NB4 (cell line): Measurements from ENCODE around the gene NTRK2.
A peak's percentile ranks its signal among the peaks of the same experiment; 100 is the strongest.

ENCODE experiments used
- DNase-seq: peaks from one replicate; pipeline ENCODE4 v3.0.0; 2010; ENCODE audit warnings: low read depth
- H3K4me3 ChIP-seq: one replicate; pipeline ENCODE4 v1.5.1; 2011; ENCODE audit warnings: mild to moderate bottlenecking, low read depth, low read length, moderate library complexity
- MYC ChIP-seq: IDR thresholded peaks from 2 replicates; pipeline ENCODE4 v1.6.1; 2011; ENCODE audit warnings: low read depth, low read length
- POLR2A ChIP-seq: IDR thresholded peaks from 2 replicates; pipeline ENCODE4 v1.6.1; 2011; ENCODE audit warnings: mild to moderate bottlenecking; ENCODE audit not compliant: insufficient read length; ENCODE audit errors: extremely low read depth
- TF ChIP-seq, protein P1 (sequence below): IDR thresholded peaks from 2 replicates; pipeline ENCODE4 v1.6.1; 2011; ENCODE audit warnings: low read depth, low read length
- TF ChIP-seq, protein P2 (sequence below): IDR thresholded peaks from one replicate; pipeline ENCODE4 v1.5.1; 2012; ENCODE audit warnings: low read depth, low read length

Gene NTRK2

DNA sequence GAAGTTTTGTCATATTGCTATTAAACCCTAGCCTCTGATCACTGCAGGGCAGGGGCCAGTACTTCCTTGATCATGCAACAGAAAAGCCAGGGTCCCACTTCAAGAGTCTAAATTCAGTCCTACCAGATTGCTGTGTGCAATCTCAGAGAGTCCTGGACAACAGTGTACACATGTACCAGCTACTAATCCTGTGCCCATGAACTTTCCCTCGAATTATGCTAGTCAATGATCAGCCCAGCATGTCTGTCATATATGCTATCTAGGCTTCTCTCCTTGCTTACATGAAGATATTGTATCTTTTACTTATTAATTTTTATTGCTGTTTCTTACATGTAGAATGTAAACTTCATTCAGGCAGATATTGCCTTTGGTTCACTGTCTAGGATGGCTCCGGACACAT lies 367.0 kb downstream of the NTRK2 start:
- TF ChIP-seq, protein P1, sequence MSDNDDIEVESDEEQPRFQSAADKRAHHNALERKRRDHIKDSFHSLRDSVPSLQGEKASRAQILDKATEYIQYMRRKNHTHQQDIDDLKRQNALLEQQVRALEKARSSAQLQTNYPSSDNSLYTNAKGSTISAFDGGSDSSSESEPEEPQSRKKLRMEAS = no peak
- TF ChIP-seq, protein P2, sequence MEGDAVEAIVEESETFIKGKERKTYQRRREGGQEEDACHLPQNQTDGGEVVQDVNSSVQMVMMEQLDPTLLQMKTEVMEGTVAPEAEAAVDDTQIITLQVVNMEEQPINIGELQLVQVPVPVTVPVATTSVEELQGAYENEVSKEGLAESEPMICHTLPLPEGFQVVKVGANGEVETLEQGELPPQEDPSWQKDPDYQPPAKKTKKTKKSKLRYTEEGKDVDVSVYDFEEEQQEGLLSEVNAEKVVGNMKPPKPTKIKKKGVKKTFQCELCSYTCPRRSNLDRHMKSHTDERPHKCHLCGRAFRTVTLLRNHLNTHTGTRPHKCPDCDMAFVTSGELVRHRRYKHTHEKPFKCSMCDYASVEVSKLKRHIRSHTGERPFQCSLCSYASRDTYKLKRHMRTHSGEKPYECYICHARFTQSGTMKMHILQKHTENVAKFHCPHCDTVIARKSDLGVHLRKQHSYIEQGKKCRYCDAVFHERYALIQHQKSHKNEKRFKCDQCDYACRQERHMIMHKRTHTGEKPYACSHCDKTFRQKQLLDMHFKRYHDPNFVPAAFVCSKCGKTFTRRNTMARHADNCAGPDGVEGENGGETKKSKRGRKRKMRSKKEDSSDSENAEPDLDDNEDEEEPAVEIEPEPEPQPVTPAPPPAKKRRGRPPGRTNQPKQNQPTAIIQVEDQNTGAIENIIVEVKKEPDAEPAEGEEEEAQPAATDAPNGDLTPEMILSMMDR = no peak
- no peak for TF ChIP-seq MYC
- no peak for TF ChIP-seq POLR2A
- no peak overlapping the region for H3K4me3 ChIP-seq
- no peak for DNase-seq

DNA sequence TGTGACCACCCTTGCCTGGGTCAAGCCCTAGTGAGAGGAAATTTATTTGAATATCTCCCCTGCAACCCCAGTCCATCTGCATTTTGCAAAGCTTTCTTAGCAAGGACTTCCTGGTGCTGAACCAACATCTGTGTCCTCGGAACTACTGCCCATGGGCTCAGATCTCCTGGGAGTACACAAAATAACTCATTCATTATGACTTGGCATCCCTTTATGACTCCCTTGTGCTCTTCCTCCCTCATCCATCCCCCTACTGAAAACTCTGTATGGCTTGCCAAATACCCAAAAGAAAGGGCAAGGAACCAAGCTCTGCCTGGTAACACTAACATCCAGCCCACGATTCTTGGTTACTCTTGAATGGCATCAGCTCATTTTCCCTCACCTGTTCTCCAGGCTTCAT lies 368.5 kb downstream of the NTRK2 start:
- no peak for DNase-seq
- TF ChIP-seq MYC (no peak), POLR2A (no peak)
- TF ChIP-seq, protein P1 = no peak
- TF ChIP-seq, protein P2 = no peak

DNA sequence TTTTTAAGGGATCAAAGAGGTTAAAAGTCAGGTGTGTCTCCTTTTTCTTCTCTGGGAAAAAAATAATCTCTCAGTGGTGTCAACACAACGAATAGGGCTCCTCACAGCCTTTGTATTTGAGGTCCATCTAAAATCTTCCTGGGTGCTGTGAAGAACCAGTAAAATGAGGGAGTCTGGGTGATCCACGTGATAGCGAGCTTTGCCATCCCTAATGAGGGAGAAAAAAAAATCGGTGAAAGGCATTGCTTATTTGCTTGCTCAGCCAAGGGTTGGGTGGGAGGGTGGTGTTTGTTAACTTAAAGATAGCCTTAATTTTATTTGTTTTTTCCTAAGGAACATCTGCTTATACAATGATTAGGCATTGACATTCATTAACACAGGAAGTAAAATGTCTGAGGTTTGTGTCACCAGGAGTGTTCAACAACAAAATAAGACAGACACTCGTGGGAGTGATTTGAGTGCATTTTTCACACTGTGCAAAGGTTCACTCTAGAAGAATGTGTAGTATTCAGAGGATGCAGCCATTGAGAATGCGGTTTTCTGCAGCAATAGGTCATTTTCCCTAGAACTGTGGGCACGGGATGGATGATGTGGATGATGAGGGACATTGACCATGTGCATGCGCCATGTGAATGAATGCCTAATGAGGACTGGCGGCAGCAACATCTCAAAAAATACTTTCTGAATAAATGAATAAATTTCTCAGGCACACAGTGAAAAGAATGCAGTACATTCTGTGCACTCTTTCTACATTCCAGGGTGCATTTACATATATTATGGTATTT lies 369.5 kb downstream of the NTRK2 start:
- DNase-seq = no peak
- TF ChIP-seq, protein P1 = no peak
- no peak for TF ChIP-seq POLR2A
- no peak for TF ChIP-seq MYC
- TF ChIP-seq, protein P2 = no peak
- H3K4me3 ChIP-seq = no peak overlapping the region

More for the DNA sequence above, 368.5 kb downstream of the NTRK2 start:
- no peak overlapping the region for H3K4me3 ChIP-seq

DNA sequence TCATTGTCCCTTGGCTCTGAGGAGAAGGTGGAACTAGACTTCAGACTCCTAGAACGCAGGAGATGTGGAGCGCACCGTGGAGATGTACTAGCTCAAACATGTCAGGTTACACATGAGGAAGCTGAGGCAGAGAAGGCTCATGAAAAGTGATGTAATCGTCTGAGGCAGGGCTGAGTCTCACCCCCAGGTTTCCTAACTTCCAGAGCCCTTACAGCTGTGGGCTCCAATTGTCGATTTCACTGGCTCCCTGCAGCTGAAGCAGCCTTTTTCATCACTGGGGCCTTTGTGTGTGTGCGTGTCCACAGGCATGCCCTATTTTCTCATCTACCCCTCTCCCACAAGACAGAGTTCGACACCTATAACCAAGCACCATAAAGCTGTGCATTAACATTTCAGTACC lies 370.6 kb downstream of the NTRK2 start:
- TF ChIP-seq MYC = no peak
- TF ChIP-seq POLR2A = no peak
- TF ChIP-seq, protein P1 = no peak
- TF ChIP-seq, protein P2 = no peak
- peak; percentile 17 for DNase-seq
- no peak overlapping the region for H3K4me3 ChIP-seq

DNA sequence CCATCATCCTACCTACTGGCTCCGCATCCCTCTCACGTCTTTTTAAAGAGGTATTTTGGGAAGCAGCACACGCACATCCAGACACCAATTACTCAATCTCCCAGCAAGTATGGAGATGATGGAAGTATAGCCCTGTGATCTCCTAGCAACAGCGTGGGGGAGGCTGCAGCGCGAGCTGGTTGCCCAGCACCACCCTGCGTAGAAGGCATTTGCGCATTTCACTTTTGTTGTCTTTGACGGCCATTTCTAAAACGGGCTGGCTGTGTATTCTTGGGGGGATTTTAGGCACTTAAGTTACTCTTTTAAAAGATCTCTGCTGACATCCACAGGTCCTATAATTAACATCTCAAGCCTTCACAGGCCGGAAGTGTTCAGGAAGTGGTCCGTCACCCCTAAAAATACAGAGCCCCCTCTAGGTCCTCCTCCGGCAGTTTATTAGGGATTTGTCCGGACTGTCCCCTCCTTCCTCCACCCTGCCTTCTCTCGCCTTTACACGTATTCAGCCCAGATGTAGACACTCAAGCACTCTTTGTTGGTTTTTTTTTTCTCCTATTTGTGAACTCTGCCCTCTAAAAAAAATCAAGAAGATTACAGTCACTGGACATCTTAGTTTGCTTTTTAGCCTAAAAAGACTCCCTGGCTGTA lies 371.4 kb downstream of the NTRK2 start:
- no peak overlapping the region for H3K4me3 ChIP-seq
- TF ChIP-seq, protein P2 = no peak
- TF ChIP-seq MYC = no peak
- TF ChIP-seq, protein P1 = no peak
- DNase-seq = no peak
